Left colon (tissue), 2 donors: ENCODE data around the gene PPP2R5C. TPM values are rescaled to one million over a fixed set of nuclear protein-coding genes. Genes with fewer than 3 reads are reported as not detected.

Experiments used
- ATAC-seq: fragments of 200-7000 bp; cut with Tn5 transposase; one replicate; pipeline ENCODE4 v1.9.1; 2020; ENCODE audit warnings: mild to moderate bottlenecking, moderate library complexity
- DNase-seq, 2 donors: peaks; one replicate each; pipeline ENCODE4 v3.0.0-alpha.2; 2020
- intact Hi-C, 2 donors: fragments of 100-400 bp; cut with DNase I in 1 of 2; cut with micrococcal nuclease in 1 of 2; formaldehyde crosslinking; loops; one replicate each; pipeline versions ENCODE4 v1.11.2 to v1.14.0; 2022; cut with DNase I, micrococcal nuclease
- total RNA-seq, 2 donors: library from RNA; stranded (reverse); fragmentation: NEBNext Ultra II Directional; extraction: Animal tissue kit (Norgen Biotek cat#: 25700); gene quantifications; one replicate each; pipeline ENCODE4 v1.2.1, GENCODE V29; 2021
- donor health status: DM: no; HTN: no; CAD: no.
- donor health status: DM: yes; HTN: yes; CAD: no.

Gene PPP2R5C
- total RNA-seq, 2 donors from 2014 or later = 139 to 144 TPM

DNA sequence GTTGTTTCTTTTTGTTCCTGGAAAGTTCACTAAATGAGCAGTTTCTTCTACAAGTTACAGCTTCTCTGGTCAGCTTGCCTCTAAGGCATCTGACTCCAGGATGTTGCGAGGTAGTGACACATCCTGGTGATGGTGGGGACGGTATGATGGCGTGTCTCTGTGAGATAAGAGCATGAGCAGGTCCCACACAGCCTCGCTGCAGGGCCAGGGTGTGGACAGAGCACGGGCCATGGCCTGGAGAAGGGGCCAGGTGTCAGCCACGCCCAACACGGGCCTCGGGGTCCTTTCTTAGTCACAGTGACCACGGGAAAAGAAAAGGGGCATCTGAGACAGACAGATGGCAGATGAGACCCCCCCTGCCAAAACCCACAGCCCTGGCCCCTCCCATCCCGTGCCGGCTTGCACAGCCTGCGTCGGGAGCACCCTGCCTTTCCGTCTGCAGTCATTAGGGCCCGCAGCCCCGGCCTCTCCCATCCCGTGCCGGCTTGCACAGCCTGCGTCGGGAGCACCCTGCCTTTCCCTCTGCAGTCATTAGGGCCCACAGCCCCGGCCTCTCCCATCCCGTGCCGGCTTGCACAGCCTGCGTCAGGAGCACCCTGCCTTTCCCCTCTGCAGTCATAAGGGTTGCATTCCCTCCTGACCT lies 123.5 kb downstream of the PPP2R5C start:
- intact Hi-C loops = no loop called here
- ATAC-seq = no peak
- no peak for DNase-seq

DNA sequence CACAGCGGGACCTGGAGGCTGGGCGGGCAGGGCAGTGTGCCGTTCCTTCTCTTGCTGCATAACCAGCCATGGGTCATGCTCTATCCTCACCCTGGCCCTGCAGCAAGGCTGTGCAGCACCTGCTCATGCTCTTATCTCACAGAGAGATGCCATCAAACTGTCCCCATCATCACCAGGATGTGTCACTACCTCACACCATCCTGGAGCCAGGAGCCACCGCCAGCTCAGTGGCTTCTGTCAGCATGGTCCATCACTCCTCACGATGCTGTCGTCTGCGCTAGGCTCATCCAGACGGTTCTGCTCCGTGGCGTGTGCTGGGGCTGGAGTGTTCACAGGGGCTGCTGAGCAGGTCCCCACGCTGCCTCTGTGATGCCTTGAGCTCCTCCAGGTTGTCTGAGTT lies 125.7 kb downstream of the PPP2R5C start:
- no peak for DNase-seq
- ATAC-seq = no peak
- intact Hi-C loops = no loop called here

DNA sequence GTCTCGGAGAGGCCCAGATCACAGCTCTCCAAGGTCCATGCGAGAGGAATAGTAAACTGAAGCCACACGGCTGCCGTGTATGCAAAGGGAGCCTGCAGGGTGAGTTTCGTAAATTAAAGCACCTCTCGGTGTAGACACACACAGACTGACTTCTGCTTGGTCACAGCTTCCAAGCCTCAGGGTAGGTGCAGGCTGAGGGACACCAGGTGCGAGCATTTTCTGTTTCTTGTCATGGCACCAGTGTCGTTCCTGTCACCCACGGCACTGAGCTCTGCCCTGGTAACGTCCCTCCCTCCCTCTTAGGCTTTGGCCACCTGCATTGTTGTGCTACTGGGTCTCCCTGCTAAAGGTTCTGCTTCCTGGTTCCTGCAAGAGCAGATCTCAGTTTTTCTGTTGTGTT lies 126.7 kb downstream of the PPP2R5C start:
- DNase-seq (no peak), ATAC-seq (no peak)
- intact Hi-C loops = no loop called here

DNA sequence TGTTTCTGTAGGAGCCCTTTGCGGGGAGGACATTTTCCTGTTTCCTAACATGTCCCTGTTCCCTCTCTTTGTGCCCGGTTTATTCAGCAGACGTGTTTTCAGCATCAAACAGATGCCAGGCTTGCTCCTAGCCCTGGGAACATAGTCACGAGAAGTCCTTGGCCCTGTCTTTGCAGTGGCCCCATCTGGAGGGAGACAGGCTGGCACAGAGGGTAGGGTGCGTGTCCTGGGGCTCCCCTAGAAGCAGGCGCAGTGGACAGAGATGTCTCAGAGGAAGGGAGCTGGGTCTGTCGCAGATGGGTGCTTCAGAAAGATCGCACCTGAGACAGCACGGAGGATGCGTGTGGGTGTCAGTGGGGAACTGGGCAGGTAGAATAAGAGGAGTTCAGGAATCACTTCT lies 127.9 kb downstream of the PPP2R5C start:
- DNase-seq (no peak), ATAC-seq (no peak)
- intact Hi-C loops = no loop called here

DNA sequence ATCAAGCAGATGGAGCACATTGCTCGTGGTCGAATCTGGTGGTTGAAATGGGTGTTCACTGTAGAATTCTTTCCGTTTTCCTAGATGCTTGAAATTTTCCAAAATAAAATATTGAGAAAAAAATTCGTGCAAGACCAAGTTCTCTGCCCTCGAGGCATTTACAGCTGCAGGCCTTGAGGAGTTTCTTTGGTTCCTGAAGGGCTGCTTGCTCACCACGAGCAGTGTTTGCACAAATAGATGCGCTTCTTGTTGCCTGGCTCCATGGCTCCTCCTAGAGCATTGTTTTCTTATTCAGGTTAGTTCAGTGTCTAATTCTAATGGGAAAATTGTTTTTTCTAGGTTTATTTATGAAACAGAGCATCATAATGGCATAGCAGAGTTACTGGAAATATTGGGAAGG lies 128.4 kb downstream of the PPP2R5C start:
- no peak for ATAC-seq
- no peak for DNase-seq
- intact Hi-C loops = no loop called here

DNA sequence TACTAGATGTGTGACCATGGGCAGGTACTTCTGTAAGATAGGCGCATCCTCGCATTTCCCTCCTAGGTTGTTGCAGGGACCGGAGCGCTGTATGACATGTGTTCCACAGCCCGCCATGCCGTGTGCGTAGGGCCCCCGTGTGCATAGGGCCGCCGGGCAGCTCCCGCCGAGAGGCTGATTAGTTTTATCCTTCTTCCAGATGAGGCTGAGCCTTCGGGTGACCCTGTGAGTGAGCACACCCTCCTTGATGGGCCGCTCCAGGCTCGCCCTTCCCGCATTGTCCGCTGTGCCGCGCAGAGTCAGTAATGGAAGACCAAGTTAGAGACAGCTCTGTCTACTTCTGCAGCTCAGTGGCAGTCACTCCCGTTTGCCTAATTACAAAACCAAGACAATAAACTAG lies 130.0 kb downstream of the PPP2R5C start:
- ATAC-seq = no peak
- DNase-seq = no peak
- intact Hi-C loops = no loop called here

DNA sequence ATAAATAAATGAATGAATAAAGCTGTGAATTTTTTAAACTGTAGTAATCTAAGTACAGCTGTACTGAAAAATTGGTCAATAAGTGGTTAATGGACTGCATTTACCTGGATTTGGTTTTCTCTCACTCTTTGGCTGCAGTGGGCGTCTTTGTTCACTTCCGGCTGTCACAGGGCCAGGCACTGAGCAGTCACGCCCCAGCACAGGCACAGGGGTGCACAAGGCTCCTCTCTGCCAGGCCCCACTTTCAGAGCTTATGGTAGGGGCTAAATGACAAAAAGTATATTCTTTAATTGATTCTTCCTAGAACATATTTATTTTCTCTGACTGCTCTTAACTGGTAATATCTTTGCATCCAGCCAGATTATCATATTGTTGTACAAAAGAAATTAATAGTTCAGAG lies 132.2 kb downstream of the PPP2R5C start:
- no peak for DNase-seq
- peak; percentile 23 for ATAC-seq
- intact Hi-C loops = no loop called here

DNA sequence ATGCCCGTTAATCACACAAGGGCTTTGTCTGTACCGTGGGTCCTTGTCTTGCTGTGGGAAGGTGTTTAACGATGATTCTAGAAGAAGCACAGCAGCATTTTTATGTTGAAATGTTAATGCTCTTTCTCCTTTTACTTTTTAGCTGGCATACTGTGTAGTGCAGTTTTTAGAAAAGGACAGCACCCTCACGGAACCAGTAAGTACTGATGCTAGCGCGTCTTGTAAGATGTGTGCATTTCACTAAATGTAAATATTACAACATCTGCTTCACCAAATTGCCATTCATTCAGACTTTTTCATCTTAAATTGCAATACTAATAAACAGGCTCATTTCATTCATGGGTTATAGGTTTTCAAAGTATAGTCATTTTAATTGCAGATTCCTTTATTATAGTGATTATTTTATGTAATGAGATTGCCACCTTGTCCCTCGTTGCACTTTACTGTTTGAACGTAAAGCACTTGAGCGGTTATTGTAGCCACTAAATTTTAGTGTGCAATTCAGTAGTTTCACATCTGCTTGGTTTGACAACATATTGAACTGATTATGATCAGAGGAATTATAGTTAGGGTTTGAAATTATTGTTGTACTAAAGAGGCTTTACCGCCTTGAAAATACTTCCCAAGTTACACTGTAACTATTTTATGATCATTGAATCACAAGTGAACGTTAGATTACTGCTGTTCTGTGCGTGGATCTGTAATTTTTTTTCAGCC lies 133.0 kb downstream of the PPP2R5C start:
- DNase-seq (no peak), ATAC-seq (peak; percentile 88)
- intact Hi-C loops = no loop called here

DNA sequence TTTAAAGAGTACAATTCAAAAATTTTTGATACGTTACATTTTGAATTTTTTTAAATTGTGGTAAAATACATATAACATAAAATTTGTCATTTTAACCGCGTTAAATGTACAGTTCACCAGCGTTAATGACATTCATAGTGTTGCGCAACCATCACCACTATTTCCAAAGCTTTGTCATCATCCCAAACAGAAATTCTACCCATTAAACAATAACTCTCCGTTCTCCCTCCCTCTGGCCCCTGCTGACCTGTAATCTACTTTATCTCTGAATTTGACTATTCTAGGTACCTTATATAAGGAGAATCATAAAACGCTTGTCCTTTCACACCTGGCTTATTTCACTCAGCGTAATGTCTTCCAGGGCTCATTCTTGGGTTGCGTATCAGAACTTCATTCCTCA lies 133.7 kb downstream of the PPP2R5C start:
- intact Hi-C loops = no loop called here
- DNase-seq (no peak), ATAC-seq (peak; percentile 52)

DNA sequence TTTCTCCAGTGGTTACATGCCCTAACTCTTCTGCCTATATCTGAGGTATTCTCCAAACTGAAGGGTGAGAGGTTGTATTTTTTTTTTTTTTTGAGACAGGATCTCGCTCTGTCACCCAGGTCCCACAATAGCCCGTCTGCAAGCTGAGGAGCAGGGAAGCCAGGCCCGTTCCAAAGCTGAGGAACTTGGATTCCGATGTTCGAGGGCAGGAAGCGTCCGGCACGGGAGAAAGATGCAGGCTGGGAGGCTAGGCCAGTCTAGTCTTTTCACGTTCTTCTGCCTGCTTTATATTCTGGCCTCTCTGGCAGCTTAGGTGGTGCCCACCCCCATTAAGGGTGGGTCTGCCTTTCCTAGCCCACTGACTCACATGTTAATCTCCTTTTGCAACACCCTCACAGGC lies 135.8 kb downstream of the PPP2R5C start:
- DNase-seq (no peak), ATAC-seq (no peak)
- intact Hi-C loops = no loop called here

DNA sequence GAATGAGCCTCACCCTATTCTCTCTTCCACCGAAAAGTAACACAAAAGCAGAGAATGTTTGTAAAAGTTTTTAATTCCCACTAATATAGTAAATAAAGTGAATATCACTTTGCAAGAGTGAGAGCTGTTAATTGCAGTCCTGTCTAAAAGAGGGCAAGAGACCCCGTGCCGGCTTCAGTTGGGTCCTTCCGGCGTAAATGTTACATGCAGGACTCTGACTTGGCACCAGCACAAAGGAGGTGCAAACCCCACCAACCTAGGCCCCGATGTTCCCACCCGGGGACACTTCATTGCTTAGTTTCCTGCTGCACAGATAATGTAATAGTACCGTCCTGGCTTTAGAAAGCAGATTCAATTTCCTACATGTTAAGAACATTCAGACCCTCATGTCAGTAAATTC lies 136.9 kb downstream of the PPP2R5C start:
- intact Hi-C loops = no loop called here
- DNase-seq = no peak
- ATAC-seq = no peak

DNA sequence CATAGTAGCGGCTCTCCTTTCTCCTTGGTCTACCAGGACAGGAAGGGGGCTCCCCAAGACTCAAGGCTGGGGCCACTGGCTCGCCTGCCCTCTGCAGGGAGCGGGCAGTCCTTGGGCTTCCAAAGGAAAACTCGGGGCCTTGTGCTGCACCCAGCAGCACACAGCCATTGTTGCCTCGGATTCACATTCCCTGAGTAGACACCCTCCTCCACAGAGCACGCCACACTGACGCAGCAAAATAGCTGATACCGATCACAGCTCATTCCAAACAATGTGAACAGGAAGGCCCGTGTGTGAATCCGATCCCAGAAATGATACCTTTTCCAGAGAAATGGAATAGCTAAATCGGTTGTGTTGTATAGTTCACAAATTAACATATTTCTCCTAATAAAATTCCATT lies 137.8 kb downstream of the PPP2R5C start:
- ATAC-seq (no peak), DNase-seq (no peak)
- intact Hi-C loops = no loop called here

DNA sequence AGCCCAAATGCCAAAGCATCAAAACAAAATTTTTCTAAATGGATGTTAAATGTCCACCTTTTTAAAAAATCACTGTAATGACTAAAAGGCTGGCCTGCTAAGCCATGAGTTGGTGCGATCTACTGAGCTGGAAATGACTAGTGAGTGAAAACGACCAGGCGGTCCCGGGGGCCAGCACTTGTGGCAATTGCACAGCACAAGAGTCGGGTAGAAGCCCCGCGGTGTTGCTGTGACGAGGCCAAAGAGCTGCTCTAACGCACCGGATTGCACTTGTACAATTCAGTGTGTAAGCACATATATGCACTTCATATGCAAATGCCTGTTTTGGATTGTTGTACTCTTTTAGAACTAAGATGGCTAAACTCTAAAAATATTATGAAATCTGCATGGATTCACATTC lies 138.7 kb downstream of the PPP2R5C start:
- ATAC-seq (no peak), DNase-seq (no peak)
- intact Hi-C loops = no loop called here

DNA sequence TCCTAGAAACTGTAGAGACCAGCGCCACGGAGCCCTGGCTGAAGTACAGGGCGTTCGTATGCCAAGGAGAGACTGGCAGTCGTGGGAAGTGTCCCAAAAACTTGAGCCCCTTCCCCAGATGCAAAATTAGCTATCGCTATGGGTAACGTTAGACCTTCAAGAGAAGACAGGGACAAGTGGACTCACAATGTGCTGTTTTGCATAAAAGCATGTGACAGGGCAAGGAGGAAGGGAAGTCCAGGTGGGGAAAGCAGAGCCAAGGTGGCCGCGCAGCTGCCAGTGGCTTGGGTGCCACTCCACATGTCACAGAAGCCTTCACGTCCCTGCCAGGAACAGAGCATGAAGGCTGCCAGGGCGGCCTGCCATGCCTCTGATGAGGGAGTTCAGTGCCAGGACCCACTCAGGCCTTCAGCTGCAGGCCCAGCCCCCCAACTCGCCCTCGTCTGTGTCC lies 141.6 kb downstream of the PPP2R5C start:
- no peak for ATAC-seq
- intact Hi-C loops = no loop called here
- DNase-seq = no peak

DNA sequence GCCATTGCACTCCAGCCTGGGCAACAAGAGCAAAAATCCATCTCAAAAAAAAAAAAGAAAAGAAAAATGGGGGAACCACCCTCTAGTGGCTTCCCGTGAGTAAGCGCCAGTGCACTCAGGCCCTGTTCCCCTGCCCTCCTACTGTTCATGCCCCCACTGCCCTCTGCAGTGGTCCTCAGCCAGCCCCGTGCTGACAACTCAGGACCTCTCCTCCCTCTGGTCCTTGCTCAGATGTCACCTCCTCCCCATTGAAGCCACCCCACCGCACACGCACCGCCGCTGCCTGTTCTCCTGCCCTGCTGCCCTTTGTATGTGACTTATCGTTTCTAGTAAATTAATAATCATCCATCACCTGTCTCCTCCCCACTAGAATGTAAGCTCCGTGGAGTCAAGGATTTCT lies 144.1 kb downstream of the PPP2R5C start:
- ATAC-seq = no peak
- intact Hi-C loops = no loop called here
- DNase-seq = no peak

DNA sequence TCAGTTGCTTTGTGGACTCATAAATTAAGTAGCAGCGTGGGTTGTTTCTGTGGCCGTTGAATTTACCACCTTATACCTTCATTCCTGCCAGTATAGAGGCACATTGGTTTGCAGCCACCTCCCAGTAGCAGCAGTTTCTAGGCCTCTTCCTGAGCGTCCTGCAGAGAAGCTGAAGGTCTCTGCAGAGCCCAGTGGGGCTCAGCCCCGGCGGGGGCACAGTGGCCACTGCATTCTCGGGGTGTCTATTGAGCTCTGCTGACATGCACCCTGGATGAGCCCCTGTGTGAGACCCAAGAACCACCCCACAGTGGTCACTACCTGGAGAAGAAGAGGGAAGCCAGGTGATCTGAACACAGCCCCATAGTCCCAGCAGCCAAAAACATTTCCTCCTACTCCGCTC lies 145.1 kb downstream of the PPP2R5C start:
- DNase-seq = no peak
- ATAC-seq = no peak
- intact Hi-C loops = no loop called here

DNA sequence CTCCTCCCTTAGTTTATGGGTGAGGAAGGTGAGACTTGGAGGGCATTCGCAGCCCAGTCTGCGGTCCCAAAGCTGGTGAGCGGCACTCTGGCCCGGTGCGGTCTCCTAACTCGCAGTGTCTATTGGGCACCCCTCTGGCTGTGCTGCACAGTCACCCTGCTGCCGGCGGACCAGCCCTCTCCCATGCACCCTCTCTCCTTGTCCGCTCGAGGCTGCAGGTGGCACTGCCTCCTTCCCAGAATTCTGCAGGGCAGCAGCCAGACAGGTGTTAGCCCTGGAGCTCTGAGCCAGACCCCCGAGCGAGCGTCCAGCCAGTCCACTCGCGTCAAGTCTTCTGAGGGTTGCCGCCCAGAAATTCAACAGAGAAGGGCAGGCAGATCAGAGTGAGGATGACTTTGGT lies 146.1 kb downstream of the PPP2R5C start:
- DNase-seq (no peak), ATAC-seq (no peak)
- intact Hi-C loops = no loop called here

DNA sequence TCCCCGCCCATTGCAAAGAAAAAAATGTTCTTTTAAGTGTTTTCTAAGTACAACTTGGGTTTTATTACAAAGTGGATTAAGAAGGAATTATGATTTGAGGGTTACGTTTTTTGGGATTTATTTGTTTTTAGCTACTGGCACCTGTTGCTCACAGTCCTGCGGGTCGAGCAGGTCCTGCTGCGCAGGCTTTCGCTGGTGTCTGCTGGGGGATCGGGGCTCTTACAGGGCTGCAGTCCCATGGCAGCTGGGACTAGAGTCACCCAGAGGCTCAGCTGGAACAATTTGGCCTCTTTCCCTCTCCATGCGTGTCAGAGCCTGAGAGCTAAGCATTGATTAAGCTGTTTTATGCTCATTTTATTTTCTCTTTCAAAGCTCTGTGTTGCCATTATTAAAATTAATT lies 147.3 kb downstream of the PPP2R5C start:
- ATAC-seq = no peak
- intact Hi-C loops = no loop called here
- DNase-seq = no peak

DNA sequence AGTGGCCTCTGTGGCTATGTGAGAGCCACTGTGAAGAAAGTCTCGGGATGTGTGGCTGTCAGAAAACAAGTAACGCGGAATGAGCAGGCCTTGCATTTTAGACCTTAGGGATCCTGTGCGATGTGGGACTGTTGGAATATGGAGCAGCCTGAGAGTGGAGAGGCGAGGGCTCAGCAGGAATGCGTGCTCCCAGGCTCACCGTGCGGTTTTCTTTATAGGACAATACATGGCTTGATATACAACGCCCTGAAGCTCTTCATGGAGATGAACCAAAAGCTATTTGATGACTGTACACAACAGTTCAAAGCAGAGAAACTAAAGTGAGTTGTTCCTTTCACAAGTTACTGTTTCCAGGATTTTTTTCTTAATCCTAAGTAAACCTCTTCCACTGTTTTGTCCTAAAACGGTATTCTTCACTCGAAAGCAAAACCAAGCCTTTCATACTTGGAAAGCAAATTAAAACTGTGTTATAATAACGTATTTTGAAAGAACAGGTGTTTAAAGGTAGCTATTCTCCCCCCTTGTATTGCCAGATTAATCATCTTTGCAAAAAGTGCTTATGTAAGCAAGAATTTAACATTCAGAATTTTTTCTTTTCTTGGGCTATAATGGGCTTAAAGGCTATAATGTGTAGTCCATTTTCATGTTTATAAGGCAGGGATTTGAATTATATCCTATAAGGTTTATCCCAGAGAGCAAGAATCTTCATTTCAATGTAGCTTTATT lies 148.0 kb downstream of the PPP2R5C start:
- intact Hi-C loops = no loop called here
- DNase-seq (no peak), ATAC-seq (no peak)

DNA sequence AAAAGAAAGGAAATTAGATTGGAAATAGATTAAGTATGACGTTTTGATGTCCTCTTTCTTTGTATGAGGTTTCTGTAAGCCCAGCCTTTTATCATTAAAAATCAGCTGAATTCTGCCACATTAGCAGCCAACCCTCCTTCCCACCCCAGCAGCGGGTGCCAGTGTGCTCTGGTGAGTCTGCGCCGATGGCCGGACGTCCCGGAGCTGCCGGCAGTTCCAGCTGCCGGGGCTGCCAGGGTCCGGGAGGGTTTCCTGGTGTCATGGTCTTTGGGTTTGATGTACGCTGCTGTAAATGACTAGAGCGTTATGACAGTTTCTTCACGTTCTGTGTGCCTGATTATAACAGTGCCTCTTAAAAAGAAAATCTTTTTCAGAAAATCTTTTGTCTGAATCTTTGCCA lies 151.3 kb downstream of the PPP2R5C start:
- DNase-seq = no peak
- intact Hi-C loops = no loop called here
- ATAC-seq = no peak
